HG03066 (cell line): ENCODE measurements around the gene ADCYAP1R1.

Experiments used
- ATAC-seq: cut with Tn5 transposase; IDR thresholded peaks from one replicate; pipeline ENCODE4 v1.9.1; 2021; ENCODE audit warnings: low read depth; ENCODE audit not compliant: unreplicated experiment

The ADCYAP1R1 gene

GRCh38 chr7:31082447-31082846 lies 30.3 kb downstream of the ADCYAP1R1 start:
- no peak for ATAC-seq

GRCh38 chr7:31083210-31083786 lies 31.2 kb downstream of the ADCYAP1R1 start:
- no peak for ATAC-seq

- ATAC-seq, result no peak
Observed at GRCh38 chr7:31084226-31084625, 32.1 kb downstream of the ADCYAP1R1 start.

DNA sequence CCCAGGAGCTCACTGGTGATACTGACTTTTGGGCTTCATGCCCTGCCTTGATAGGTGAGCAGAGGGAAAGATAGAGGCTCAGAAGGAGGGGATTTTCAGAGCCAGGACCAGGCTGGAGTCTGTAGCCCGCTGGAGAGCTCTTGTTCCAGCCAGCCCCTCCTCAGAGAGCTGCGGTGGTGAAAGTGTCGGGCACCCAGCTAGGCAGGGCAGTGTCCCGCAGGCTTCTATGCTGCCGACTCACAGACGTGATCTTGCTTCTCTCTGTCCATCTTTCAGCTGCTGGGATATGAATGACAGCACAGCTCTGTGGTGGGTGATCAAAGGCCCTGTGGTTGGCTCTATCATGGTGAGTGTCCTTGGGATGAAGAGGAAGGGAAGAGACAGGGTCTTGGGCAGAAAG lies 35.2 kb downstream of the ADCYAP1R1 start:
- no peak for ATAC-seq

- no peak for ATAC-seq
Observed at GRCh38 chr7:31091924-31092434, 39.9 kb downstream of the ADCYAP1R1 start.

- ATAC-seq, result no peak
Observed at GRCh38 chr7:31092606-31093005, 40.5 kb downstream of the ADCYAP1R1 start.

DNA sequence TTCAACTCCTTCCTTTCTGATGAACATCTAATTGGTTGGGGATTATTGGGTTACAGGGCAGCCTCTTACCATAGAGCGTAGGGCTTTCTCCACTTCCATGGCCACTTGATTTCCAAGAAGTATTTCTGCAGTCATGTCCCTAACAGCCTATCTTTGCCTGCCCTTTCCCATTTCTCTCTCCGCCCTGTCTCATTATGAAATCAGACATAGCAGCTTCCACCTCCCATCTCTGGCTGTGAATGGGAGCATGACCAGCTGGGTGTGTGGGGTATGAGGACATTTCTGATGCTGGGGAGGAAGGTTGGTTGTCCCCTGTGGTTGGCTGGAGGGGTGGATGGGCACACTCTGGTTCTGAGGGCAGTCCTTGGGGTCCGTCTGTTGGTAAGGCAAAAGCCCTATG lies 41.2 kb downstream of the ADCYAP1R1 start:
- ATAC-seq, result no peak

DNA sequence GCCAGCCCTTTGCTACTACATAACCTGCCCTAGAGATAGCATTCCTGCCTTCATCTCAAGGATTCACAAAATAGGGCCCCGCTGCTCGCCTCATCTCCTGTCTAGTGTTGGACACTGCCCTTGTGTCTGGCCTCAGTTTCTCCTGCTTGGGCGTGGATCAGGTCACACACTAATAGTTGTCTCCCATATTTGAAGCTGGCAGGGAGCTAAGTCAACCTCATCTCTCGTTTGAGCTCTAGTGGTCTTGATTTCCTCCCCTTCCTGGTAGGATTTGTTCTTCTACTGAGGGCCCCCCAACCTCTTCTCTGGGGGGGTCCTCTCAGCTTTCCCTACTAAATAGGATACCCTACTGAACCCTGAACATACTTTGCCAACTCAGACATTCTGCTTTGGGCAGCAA lies 42.2 kb downstream of the ADCYAP1R1 start:
- ATAC-seq, result no peak

- no peak for ATAC-seq
Observed at GRCh38 chr7:31095286-31096197, 43.4 kb downstream of the ADCYAP1R1 start.

DNA sequence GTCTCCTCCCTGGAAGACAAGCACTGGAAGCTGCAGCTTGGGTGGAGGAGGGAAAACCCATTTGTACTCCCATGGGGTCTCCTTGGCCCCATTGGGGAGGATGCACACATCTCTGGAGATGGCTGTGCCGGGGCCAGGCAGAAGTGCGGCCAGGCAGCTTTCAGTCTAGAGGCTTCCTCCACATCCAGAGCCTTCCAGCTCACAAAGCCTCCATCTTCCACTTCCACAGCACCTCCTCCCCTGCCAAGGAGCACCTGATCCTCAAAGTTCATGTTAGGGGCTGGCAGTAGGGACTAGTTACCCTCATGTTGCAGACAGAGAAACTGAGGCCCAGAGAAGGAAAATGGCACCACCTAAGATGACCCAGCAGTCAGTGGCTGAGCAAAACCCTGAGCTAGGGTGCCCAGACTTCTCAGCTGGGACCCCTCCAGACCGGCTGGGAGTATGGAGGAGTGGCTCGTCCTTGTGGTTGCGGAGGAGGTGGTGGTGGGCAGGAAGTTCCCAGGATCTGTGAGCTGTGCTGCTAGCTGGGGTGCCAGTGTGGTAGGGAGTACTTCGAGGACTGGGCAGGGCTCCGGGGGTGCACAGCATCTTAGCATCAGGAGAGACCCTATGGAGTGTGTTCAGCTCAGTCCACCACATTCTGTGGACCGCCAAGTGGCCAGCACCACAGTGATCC lies 44.2 kb downstream of the ADCYAP1R1 start:
- ATAC-seq, result no peak

DNA sequence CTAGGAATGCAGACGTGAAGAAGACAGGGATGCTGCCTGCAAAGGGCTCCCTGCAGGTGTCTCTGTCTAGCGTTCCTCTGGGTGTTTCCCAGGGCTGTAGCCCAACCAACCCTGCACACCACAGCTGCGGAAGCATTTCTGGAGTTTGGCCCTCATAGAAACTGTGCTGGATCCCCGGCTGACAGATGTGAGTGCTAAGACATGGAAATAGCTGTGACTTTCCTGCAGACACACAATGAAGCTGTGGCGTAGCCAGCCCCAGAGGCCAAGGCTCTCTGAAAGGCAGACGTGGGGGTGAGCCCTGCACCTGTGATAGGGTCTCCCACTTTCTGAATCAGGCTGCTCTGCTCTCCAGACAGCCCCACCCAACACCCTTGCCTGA lies 44.8 kb downstream of the ADCYAP1R1 start:
- ATAC-seq, result no peak

GRCh38 chr7:31098642-31099360 lies 46.7 kb downstream of the ADCYAP1R1 start:
- no peak for ATAC-seq

DNA sequence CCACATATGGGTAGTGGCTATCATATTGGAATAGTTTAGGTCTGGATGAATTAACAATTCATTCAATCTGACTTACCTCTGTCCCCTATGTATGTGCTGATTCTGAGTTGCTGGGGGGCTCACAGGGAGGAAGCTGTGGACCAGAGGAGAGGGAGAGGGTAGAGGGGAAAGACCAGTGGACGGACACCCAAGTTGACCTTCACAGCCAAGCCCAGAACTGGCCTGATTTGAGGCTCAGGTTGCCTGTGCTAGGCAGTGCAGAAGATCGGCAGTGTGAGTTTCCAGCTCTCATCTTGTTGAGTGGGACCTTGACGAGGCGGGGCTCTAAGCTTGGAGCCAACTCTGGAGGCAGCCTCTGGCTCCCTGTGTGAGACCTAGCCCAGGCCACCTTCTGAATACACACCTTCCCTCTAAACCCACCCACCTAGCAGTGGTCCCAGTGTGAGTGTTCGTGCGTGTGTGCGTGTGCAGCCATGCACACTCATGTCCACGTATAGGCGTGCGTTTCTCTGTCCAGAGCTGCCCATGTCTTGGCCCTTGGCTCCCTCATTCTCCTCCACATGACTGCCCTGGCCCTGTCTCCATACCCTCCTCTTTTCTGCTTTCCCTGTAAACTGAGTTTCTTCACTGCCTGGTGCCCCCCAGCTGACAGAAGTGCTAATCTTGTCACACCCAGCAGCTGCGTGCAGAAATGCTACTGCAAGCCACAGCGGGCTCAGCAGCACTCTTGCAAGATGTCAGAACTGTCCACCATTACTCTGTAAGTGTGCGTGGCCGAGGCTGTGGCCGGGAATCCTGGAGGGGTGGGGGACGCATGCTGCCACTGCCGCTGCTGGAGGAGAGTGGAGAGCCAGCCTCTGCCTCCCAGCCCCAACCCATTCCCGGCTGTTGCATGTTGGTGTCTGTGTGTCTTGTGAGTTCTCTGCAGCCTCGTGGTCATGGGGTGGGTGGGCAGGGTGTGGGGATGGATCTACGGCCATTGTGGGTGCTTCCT lies 47.6 kb downstream of the ADCYAP1R1 start:
- ATAC-seq, result no peak

GRCh38 chr7:31100445-31100844 lies 48.3 kb downstream of the ADCYAP1R1 start:
- no peak for ATAC-seq

DNA sequence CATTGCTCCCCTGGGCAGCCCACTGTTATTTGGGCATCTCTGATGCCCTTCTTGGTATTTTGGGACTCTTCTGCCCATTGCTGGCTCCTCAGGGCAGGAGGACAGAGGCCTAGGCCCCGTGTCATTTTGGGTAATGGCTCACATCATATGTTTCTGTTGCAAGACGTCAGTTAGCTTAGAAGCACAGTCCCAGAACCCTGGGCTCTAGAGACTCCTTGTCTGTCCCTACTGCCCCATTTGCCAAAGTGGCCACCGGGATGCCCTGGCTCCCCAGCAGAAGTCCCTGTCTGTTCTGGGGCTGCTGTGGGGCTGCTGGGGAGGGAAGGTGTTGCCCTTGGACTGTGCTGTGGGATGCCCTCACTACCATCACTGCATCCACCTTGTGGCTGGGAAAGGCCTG lies 48.8 kb downstream of the ADCYAP1R1 start:
- ATAC-seq, result no peak

DNA sequence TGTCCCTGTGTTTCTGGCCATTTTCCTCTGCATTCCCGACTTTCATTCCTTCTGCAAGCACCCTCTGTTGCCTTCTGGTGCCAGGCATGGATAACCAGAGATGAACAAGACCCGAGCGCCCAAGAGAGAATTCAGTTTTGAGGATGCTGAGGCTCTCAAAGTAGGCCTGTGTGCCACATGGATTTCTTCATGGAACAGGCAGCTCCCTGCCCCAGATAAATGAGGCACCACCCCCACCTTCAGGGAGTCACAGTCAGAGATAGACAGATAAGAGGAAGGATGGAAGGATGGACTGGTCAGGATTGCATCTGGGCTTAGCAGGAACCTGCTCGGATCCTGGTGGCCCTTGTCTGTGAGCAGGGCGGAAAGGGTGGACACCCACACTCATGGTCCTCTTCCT lies 49.4 kb downstream of the ADCYAP1R1 start:
- ATAC-seq, result no peak

DNA sequence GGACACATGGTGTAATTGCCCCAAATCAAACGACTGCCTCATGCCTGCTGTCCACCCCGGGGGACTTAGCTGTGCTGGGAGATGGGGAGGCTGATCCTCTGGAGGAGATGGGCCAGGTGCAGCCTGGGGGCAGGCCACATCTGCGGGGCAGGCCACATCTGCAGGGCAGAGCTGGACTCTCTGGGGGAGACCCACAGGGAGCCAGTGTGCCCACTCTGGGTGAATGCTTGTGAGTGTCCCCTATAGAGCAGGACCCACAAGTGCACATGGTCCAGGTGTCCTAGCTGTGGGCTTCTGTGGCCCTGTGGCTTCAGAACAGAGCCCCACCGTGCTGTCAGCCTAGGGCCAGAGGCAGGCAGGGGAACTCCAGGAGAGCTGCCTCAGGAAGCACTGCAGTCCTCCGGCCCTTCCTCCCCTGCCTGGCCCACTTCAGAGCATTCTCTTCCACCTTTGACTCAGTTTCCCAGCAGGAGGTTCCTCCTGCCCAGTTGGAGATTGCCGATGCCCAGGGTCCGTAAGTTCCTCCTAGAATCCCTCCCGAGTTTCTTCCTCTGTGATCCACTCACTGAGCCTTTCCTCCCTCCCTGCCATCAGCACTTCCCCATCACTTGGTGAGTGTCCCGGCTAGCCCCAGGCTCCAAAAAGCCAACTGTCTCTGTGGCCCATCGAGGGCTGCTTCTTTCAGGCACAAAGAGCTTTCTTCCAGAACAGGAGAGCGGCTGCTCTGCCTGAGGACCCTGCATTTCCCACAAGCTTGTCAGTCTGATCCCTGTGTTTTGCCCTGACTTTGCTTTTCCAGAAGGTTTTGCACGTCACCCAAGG lies 50.3 kb downstream of the ADCYAP1R1 start:
- ATAC-seq, result no peak

GRCh38 chr7:31102973-31103850 lies 51.1 kb downstream of the ADCYAP1R1 start:
- no peak for ATAC-seq
